ENCODE data around the gene P4HB.
"Not testable (repeated sequence)": the region's sequence is repeated elsewhere in the genome, so short reads cannot be mapped to it uniquely, and the experiment has no call there.

The P4HB gene

GRCh38 chr17:81842378-81842724, 18.0 kb downstream of the P4HB start:
- in situ Hi-C loops (cut with HindIII; ENCODE audit: low pct_ligation_motif_present, low sequenced_read_pairs), result no loop called here
- DNase-seq, result no peak
- H3K36me3 ChIP-seq (replicated peaks), result peaks cover 55% of the 10 kb centered on the region
- no peaks in the 10 kb centered on the region for H3K27me3 ChIP-seq (replicated peaks)
- H3K4me3 ChIP-seq (ENCODE audit: low read depth, low read length), result no peak overlapping the region
- H3K27ac ChIP-seq, result no peak overlapping the region
- no peak for TF ChIP-seq CTCF (IDR thresholded peaks at IDR 0.05; ENCODE audit: low read depth, low read length, missing control alignments)

- in situ Hi-C loops (cut with HindIII; ENCODE audit: low pct_ligation_motif_present, low sequenced_read_pairs), result no loop called here
- no peak overlapping the region for H3K4me3 ChIP-seq (ENCODE audit: low read depth, low read length)
- H3K27ac ChIP-seq, result no peak overlapping the region
- DNase-seq, result no peak
- H3K36me3 ChIP-seq (replicated peaks), result peaks cover 50% of the 10 kb centered on the region
- TF ChIP-seq CTCF (IDR thresholded peaks at IDR 0.05; ENCODE audit: low read depth, low read length, missing control alignments), result no peak
- no peaks in the 10 kb centered on the region for H3K27me3 ChIP-seq (replicated peaks)
Measured at GRCh38 chr17:81841866-81842265, 18.5 kb downstream of the P4HB start.

- Histone ChIP-seq H3K27me3 (replicated peaks) (no peaks in the 10 kb centered on the region), H3K27ac (no peak overlapping the region), H3K36me3 (replicated peaks) (peaks cover 42% of the 10 kb centered on the region), H3K4me3 (ENCODE audit: low read depth, low read length) (no peak overlapping the region)
- in situ Hi-C loops (cut with HindIII; ENCODE audit: low pct_ligation_motif_present, low sequenced_read_pairs), result no loop called here
- no peak for TF ChIP-seq CTCF (IDR thresholded peaks at IDR 0.05; ENCODE audit: low read depth, low read length, missing control alignments)
- DNase-seq, result no peak
Measured at GRCh38 chr17:81840826-81841778, 19.2 kb downstream of the P4HB start.

GRCh38 chr17:81840059-81840458, 20.3 kb downstream of the P4HB start:
- H3K27me3 ChIP-seq (replicated peaks); DNase-seq; H3K27ac ChIP-seq; H3K4me3 ChIP-seq (ENCODE audit: low read depth, low read length); in situ Hi-C loops (cut with HindIII; ENCODE audit: low pct_ligation_motif_present, low sequenced_read_pairs): not testable (repeated sequence)
- peaks cover 32% of the 10 kb centered on the region for H3K36me3 ChIP-seq (replicated peaks)

- peaks cover 24% of the 10 kb centered on the region for H3K36me3 ChIP-seq (replicated peaks)
- H3K27me3 ChIP-seq (replicated peaks), result no peaks in the 10 kb centered on the region
- in situ Hi-C loops (cut with HindIII; ENCODE audit: low pct_ligation_motif_present, low sequenced_read_pairs), result no loop called here
- H3K27ac ChIP-seq, result no peak overlapping the region
- H3K4me3 ChIP-seq (ENCODE audit: low read depth, low read length), result no peak overlapping the region
- TF ChIP-seq CTCF (IDR thresholded peaks at IDR 0.05; ENCODE audit: low read depth, low read length, missing control alignments), result no peak
- DNase-seq, result no peak
Measured at GRCh38 chr17:81839301-81839700, 21.0 kb downstream of the P4HB start.

GRCh38 chr17:81838753-81839255, 21.5 kb downstream of the P4HB start:
- TF ChIP-seq CTCF (IDR thresholded peaks at IDR 0.05; ENCODE audit: low read depth, low read length, missing control alignments), result no peak
- H3K27ac ChIP-seq, result no peak overlapping the region
- in situ Hi-C loops (cut with HindIII; ENCODE audit: low pct_ligation_motif_present, low sequenced_read_pairs), result no loop called here
- peaks cover 19% of the 10 kb centered on the region for H3K36me3 ChIP-seq (replicated peaks)
- H3K4me3 ChIP-seq (ENCODE audit: low read depth, low read length), result no peak overlapping the region
- H3K27me3 ChIP-seq (replicated peaks), result no peaks in the 10 kb centered on the region
- no peak for DNase-seq
